GM18499 (cell line): ENCODE results near the gene IL1RL2.

Source experiments
- ATAC-seq: cut with Tn5 transposase; IDR thresholded peaks from one replicate; pipeline ENCODE4 v1.9.1; 2021; ENCODE audit warnings: moderate number of reproducible peaks; ENCODE audit not compliant: insufficient read depth, unreplicated experiment

The IL1RL2 gene

GRCh38 chr2:102155703-102156515 lies 30.9 kb upstream of the IL1RL2 start:
- ATAC-seq: no peak

GRCh38 chr2:102158011-102158755 lies 28.6 kb upstream of the IL1RL2 start:
- no peak for ATAC-seq

GRCh38 chr2:102159295-102159694 lies 27.5 kb upstream of the IL1RL2 start:
- ATAC-seq: no peak

GRCh38 chr2:102166189-102166845 lies 20.5 kb upstream of the IL1RL2 start:
- ATAC-seq: no peak

- ATAC-seq: no peak
These were observed 18.6 kb upstream of the IL1RL2 start for GRCh38 chr2:102168026-102168771.

GRCh38 chr2:102171946-102172345 lies 14.9 kb upstream of the IL1RL2 start:
- ATAC-seq: no peak

- ATAC-seq: no peak
These were observed 14.1 kb upstream of the IL1RL2 start for GRCh38 chr2:102172745-102173144.

GRCh38 chr2:102176172-102176571 lies 10.7 kb upstream of the IL1RL2 start:
- no peak for ATAC-seq

GRCh38 chr2:102177814-102178478 lies 8.9 kb upstream of the IL1RL2 start:
- no peak for ATAC-seq

GRCh38 chr2:102179061-102179460 lies 7.8 kb upstream of the IL1RL2 start:
- ATAC-seq: no peak

GRCh38 chr2:102179788-102180686 lies 6.8 kb upstream of the IL1RL2 start:
- no peak for ATAC-seq

GRCh38 chr2:102180687-102180999 lies 6.2 kb upstream of the IL1RL2 start:
- ATAC-seq: no peak

- ATAC-seq: no peak
These were observed 5.4 kb upstream of the IL1RL2 start for GRCh38 chr2:102181376-102181775.

- no peak for ATAC-seq
These were observed 4.7 kb upstream of the IL1RL2 start for GRCh38 chr2:102181919-102182635.

- no peak for ATAC-seq
These were observed 2.8 kb upstream of the IL1RL2 start for GRCh38 chr2:102184018-102184417.

- no peak for ATAC-seq
These were observed 2.3 kb upstream of the IL1RL2 start for GRCh38 chr2:102184568-102184967.

GRCh38 chr2:102185347-102185746 lies 1.5 kb upstream of the IL1RL2 start:
- ATAC-seq: no peak

GRCh38 chr2:102187496-102188150 lies 800 bp downstream of the IL1RL2 start:
- ATAC-seq: no peak
